ENCODE results near the gene NFKBIA.

DNA sequence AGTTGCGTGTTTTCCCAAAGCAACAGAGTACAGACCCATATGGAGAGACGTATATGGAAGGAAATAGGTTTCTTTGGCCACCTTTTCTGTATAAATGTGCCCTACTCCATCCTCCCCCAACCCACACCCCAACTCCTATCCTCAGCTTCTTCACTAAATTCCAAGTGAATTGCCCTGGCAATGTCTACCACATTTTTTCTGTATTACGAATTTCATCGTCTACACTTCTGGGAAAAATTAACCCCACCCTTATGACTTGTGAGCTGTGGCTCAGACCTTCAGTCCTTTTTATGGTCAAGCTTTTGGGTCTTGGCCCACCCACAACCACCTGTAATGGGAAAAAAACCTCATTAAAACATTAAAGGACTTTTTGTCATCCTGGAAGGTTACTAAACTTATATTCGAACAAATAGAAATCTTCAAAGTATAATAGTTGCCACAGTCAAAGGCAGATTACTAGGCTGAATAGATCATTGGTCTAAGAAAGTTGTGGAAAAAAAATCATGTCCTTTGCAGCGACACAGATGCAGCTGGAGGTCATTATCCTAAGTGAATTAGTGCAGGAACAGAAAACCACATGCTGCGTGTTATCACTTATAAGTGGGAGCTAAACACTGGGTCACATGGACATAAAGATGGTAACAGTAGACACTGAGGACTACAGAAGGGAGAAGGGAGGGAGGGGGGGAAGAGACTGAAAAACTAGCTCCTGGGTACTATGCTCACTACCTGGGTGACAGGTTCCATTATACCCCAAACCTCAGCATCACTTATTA is 15.7 kb upstream of the NFKBIA start:
- TF ChIP-seq, protein P1, sequence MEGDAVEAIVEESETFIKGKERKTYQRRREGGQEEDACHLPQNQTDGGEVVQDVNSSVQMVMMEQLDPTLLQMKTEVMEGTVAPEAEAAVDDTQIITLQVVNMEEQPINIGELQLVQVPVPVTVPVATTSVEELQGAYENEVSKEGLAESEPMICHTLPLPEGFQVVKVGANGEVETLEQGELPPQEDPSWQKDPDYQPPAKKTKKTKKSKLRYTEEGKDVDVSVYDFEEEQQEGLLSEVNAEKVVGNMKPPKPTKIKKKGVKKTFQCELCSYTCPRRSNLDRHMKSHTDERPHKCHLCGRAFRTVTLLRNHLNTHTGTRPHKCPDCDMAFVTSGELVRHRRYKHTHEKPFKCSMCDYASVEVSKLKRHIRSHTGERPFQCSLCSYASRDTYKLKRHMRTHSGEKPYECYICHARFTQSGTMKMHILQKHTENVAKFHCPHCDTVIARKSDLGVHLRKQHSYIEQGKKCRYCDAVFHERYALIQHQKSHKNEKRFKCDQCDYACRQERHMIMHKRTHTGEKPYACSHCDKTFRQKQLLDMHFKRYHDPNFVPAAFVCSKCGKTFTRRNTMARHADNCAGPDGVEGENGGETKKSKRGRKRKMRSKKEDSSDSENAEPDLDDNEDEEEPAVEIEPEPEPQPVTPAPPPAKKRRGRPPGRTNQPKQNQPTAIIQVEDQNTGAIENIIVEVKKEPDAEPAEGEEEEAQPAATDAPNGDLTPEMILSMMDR (conservative IDR thresholded peaks at IDR 0.05 in 1 of 2, IDR thresholded peaks at IDR 0.05 in 1 of 2; ENCODE audit: low read depth in 1 of 2, low read length in 2 of 2): no peak
- no peak for TF ChIP-seq EZH2 (IDR thresholded peaks at IDR 0.05; ENCODE audit: low read length, missing control alignments)

Measured in fibroblast of lung (primary cell).